CD4-positive, alpha-beta T cell treated with Interleukin-6 for 4 hours (primary cell): ENCODE measurements around the gene PLP2.

ENCODE experiments used
- DNase-seq: peaks from one replicate; pipeline ENCODE4 v3.0.0-alpha.2; 2020; ENCODE audit warnings: mixed read lengths

Gene PLP2

GRCh38 chrX:49212209-49212608, 40.5 kb downstream of the PLP2 start:
- no peak for DNase-seq

- no peak for DNase-seq
Observed at GRCh38 chrX:49212861-49213260, 41.2 kb downstream of the PLP2 start.

- no peak for DNase-seq
Observed at GRCh38 chrX:49214416-49214815, 42.7 kb downstream of the PLP2 start.

GRCh38 chrX:49214996-49215526, 43.4 kb downstream of the PLP2 start:
- DNase-seq, result no peak

GRCh38 chrX:49220100-49220499, 48.4 kb downstream of the PLP2 start:
- DNase-seq, result no peak

- no peak for DNase-seq
Observed at GRCh38 chrX:49221868-49222267, 50.2 kb downstream of the PLP2 start.
